Thymus (tissue), 11 donors: ENCODE measurements around the gene TMEM117. TPM values are rescaled to one million over a fixed set of nuclear protein-coding genes. Genes with fewer than 3 reads are reported as not detected.

Source experiments
- DNase-seq, 9 donors: peaks; one replicate each; pipeline ENCODE4 v3.0.0-alpha.2; 2013; ENCODE audit warnings: low spot score in 9 of 9, low read depth in 6 of 9, missing footprints in 1 of 9
- H3K27ac ChIP-seq, 2 donors: one replicate each; pipeline ENCODE4 v1.5.1; 2013; ENCODE audit warnings: control low read depth in 1 of 2, low read depth in 1 of 2, low read length in 1 of 2, mild to moderate bottlenecking in 1 of 2, moderate library complexity in 1 of 2
- H3K27me3 ChIP-seq, 2 donors: one replicate each; pipeline ENCODE4 v1.5.1; 2013; ENCODE audit warnings: low read length in 1 of 2; ENCODE audit not compliant: control insufficient read depth in 2 of 2, insufficient read depth in 1 of 2
- H3K36me3 ChIP-seq, 2 donors: one replicate each; pipeline ENCODE4 v1.5.1; 2013; ENCODE audit warnings: low read length in 1 of 2, mild to moderate bottlenecking in 1 of 2, moderate library complexity in 1 of 2; ENCODE audit not compliant: control insufficient read depth in 2 of 2, insufficient read depth in 2 of 2
- H3K4me1 ChIP-seq, 2 donors: one replicate each; pipeline ENCODE4 v1.5.1; 2013; ENCODE audit warnings: low read length in 2 of 2; ENCODE audit not compliant: control insufficient read depth in 2 of 2, insufficient read depth in 2 of 2
- H3K4me3 ChIP-seq, 2 donors: one replicate each; pipeline ENCODE4 v1.5.1; 2013; ENCODE audit warnings: low read length in 2 of 2, control low read depth in 1 of 2, mild to moderate bottlenecking in 1 of 2
- H3K9me3 ChIP-seq, 2 donors: one replicate each; pipeline ENCODE4 v1.5.1; 2013; ENCODE audit warnings: low read length in 1 of 2, mild to moderate bottlenecking in 1 of 2; ENCODE audit not compliant: control insufficient read depth in 2 of 2, insufficient read depth in 1 of 2
- WGBS: extraction: QIAGEN DNeasy Blood & Tissue Kit; methylation state at CpG from one replicate; pipeline ENCODE4 v1.1.7; 2013; 5-methylcytosine and 5-hydroxymethylcytosine counted together
- polyA plus RNA-seq: library from polyadenylated mRNA; stranded (reverse); fragments of 200-250 nt; gene quantifications from one replicate; pipeline ENCODE4 v1.2.3, GENCODE V29; 2013
- total RNA-seq: library from RNA; stranded (reverse); fragments of 120-200 nt; gene quantifications from one replicate; pipeline ENCODE4 v1.2.4, GENCODE V29; 2013
- donor health status: healthy.

The TMEM117 gene
- total and polyA plus RNA-seq, 2 donors, result 3.6 to 4.5 TPM

DNA sequence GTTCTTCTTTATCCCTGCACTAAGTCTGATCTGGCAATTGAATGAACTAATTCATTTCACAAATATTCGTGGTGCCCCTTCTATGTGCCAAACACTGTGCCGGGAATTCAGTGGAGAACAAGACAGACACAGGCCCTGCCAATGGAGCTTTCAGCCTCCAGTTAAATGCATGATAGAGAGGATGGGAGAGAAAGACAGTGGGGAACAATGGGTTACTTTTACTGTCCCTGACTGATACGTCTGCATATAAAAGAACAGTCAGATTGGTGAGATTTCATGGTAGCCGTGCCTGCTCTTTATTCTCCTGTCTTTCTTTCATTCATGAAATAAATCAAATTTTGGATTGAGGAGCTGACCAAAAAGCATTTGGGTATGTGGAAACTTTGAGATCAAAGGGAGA, 78.5 kb downstream of the TMEM117 start:
- no peak overlapping the region for H3K27ac ChIP-seq
- DNase-seq, result no peak
- H3K9me3 ChIP-seq, result no peaks in the 10 kb centered on the region
- H3K4me3 ChIP-seq, result no peak overlapping the region
- WGBS, result 89% methylated on average over 4 of the region's 4 CpGs
- no peaks in the 10 kb centered on the region for H3K27me3 ChIP-seq
- no peaks in the 10 kb centered on the region for H3K36me3 ChIP-seq
- no peaks in the 10 kb centered on the region for H3K4me1 ChIP-seq

DNA sequence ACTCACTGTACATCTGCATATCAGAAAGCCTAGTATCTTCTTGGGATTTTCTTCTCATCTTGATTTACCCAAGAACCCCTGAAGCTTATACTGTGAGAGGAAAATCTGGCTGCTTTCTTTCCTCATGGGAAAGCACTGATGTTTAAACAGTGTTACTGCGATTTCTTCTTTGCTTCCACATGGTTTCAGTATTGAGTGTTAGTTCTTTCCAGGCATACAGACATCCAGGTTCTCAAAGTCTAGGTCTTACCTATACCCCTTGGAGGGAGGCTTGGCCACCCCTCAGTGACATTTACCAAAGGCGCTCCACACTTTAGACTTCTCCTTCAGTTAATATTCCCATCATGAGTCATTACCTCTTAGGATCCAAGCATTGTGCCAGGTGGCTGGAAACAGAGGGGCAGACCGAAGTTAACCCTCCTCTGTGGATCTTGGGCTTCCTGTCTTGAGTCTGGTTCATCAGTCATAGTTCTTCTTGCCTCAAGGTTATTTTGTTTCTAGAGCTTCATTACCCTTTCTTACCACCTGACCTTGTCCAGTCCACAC, 79.1 kb downstream of the TMEM117 start:
- no peaks in the 10 kb centered on the region for H3K9me3 ChIP-seq
- H3K4me1 ChIP-seq, result no peaks in the 10 kb centered on the region
- WGBS, result 93% methylated on average over 3 of the region's 3 CpGs
- no peak overlapping the region for H3K4me3 ChIP-seq
- H3K36me3 ChIP-seq, result no peaks in the 10 kb centered on the region
- DNase-seq, result no peak
- H3K27me3 ChIP-seq, result no peaks in the 10 kb centered on the region
- no peak overlapping the region for H3K27ac ChIP-seq

DNA sequence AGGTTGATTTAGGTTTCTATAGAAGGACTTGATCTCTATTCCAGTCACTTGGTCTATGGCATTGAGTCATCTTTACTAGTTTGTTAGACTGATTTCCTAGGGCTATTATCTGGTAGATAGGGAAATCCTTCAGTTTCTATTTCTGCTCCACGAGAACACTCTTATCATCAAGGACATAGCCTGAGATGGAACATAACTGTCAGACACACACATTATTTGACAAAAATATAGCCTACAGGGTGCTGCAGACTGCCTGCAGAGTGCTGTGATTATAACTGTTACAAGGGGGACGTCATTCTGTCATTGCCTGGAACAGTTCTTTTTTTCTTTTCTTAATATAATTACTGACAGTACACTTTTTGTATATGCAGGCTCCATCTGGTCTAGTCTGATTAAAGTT, 82.0 kb downstream of the TMEM117 start:
- Histone ChIP-seq H3K4me3 (no peak overlapping the region), H3K4me1 (no peaks in the 10 kb centered on the region), H3K27me3 (no peaks in the 10 kb centered on the region), H3K9me3 (no peaks in the 10 kb centered on the region), H3K36me3 (no peaks in the 10 kb centered on the region), H3K27ac (no peak overlapping the region)
- no peak for DNase-seq
- WGBS, result 89% methylated on average over 2 of the region's 2 CpGs

DNA sequence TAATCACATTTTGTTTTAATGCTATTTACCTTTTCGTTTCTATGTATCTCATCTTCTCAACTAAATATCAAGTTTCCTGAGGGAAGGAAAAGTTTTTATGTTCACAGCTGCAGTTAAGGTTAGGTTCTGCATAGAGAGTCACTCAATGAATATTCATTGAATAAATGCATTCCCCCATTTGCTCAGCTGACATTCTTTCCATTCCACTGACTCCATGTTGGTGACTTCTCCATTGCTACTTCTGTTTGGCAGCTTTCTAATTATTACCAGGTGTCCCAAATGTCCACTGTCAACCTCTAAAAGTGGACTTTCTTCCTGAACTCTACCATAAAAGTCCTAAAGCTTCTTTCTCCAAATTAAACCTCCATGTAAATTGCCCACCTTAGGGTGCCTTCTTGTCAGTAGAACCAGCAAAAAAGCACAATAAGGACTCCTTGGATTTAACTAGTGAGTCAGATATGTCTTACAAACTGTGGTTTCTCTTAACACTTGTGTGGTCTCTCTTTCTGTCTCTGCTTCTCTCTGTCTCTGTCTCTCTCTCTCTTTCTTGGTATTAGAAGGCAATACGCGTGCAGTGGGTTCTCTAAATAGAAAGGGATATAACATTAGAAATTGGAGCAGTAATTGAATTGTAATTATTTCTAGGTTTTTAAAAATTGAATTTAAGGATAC, 85.9 kb downstream of the TMEM117 start:
- Histone ChIP-seq H3K27me3 (no peaks in the 10 kb centered on the region), H3K36me3 (no peaks in the 10 kb centered on the region), H3K4me3 (no peak overlapping the region), H3K4me1 (no peaks in the 10 kb centered on the region), H3K9me3 (no peaks in the 10 kb centered on the region), H3K27ac (no peak overlapping the region)
- WGBS, result 94% methylated on average over 3 of the region's 3 CpGs
- DNase-seq, result no peak

DNA sequence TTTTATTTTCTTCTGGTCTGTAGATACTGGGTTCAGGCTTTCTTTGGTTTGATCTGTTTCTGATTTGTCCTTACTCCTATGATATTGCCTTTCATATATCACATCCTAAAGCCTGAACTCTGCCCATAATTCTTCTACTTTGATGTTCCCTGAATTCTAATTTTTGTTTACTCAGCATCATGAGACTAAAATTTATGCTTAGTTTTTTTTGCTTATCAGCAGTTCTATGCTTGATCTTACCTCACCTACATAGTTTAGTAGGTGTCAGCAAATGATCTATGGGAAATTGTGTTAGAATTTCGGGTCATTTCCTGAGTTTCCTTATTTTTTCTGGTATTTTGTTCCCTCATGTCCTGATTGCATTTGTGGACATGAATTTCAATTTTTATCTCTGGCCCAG, 94.2 kb downstream of the TMEM117 start:
- no peak overlapping the region for H3K27ac ChIP-seq
- no peaks in the 10 kb centered on the region for H3K36me3 ChIP-seq
- no peak for DNase-seq
- H3K27me3 ChIP-seq, result no peaks in the 10 kb centered on the region
- H3K4me3 ChIP-seq, result no peak overlapping the region
- peaks cover 0 to 4% of the 10 kb centered on the region in 2 donors for H3K9me3 ChIP-seq
- H3K4me1 ChIP-seq, result no peaks in the 10 kb centered on the region
- 70% methylated on average over 1 of the region's 1 CpG for WGBS

DNA sequence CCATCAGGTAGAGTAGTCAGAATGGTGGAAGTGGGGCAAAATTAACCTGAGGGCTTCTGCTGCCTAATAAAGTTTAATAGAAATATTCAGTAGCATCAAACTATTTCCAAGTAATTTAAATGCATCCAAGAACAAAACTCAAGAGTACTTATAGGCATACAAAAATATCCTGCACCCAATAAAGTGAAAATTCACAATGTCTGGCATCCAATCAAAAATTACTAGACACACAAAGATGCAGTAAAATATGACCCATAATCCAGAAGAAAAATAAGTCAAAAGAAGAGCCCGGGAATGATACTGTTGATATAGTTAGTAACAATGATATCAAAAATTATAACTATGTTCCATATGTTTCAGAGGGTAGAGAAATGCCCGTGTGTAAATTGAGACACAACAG, 95.3 kb downstream of the TMEM117 start:
- Histone ChIP-seq H3K36me3 (no peaks in the 10 kb centered on the region), H3K9me3 (peaks cover 0 to 4% of the 10 kb centered on the region in 2 donors), H3K27ac (no peak overlapping the region), H3K4me3 (no peak overlapping the region), H3K4me1 (no peaks in the 10 kb centered on the region), H3K27me3 (no peaks in the 10 kb centered on the region)
- 95% methylated on average over 2 of the region's 2 CpGs for WGBS
- DNase-seq, result no peak

DNA sequence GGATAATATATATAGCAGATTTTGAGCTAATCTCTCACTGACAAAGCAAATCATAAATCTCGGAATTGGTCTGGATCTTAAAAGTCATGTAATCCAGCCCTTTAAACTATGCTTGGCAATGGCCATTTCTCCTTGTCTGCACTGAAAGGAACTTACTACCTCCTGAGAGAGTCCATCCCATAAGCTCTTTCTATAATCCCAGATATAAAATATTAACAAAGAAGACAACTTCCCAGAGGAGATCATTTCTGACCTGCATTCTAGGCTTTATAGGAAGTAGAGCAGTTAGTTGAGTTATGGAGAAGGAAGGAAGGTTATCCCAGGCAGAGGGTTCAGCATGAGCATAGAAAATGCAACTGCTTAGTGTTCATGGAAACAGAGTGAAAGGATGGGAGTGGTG, 99.7 kb downstream of the TMEM117 start:
- 94% methylated on average over 1 of the region's 1 CpG for WGBS
- DNase-seq, result no peak

DNA sequence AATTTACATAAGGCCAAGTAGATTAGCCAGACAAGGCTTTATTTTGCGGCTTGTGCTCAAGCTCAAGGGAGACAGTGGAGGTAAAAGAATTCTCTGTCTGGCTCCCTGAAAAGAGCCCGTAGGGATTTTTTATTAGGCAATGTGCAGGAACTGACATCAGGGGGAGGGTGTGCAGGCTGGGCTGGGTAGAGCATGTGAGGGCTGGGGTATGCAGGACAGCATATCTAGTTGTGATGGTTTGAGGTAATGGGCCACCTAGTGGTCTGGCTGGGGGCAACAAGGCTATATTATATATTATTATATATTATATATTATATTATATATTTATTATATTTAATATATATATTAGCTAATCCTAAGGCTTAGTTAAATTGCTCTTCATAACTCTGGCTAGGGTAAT, 102.1 kb downstream of the TMEM117 start:
- no peak for DNase-seq
- Histone ChIP-seq H3K27me3 (no peaks in the 10 kb centered on the region), H3K4me1 (no peaks in the 10 kb centered on the region), H3K36me3 (no peaks in the 10 kb centered on the region), H3K4me3 (no peak overlapping the region), H3K27ac (no peak overlapping the region), H3K9me3 (no peaks in the 10 kb centered on the region)
- WGBS, result 89% methylated on average over 2 of the region's 2 CpGs

More for the DNA sequence above, 99.7 kb downstream of the TMEM117 start:
- H3K27ac ChIP-seq, result no peak overlapping the region
- no peak overlapping the region for H3K4me3 ChIP-seq
- peaks cover 0 to 2% of the 10 kb centered on the region in 2 donors for H3K9me3 ChIP-seq
- no peaks in the 10 kb centered on the region for H3K27me3 ChIP-seq
- no peaks in the 10 kb centered on the region for H3K36me3 ChIP-seq
- H3K4me1 ChIP-seq, result no peaks in the 10 kb centered on the region

DNA sequence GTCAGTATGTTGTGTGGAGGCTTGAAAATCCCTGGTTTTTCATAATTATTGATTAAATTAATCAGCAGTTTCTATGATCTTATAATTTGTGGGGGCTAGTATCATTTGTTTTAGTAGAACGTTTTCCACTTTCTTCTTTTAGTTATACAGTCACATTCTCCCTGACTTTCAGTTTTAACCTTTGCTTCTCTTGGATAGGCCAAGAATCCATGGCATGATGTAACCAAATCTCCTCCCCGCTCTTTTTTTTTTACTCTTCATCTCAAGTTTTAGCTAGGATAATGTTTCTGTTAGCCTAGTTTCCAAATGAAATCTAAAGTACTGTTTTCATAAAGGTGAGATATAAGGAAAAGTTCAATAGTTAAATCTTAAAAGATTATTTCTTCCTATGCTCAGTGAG, 106.5 kb downstream of the TMEM117 start:
- 94% methylated on average over 2 of the region's 2 CpGs for WGBS

More for the DNA sequence above, 106.5 kb downstream of the TMEM117 start:
- no peak overlapping the region for H3K4me3 ChIP-seq
- no peaks in the 10 kb centered on the region for H3K9me3 ChIP-seq
- no peaks in the 10 kb centered on the region for H3K36me3 ChIP-seq
- DNase-seq, result no peak
- H3K4me1 ChIP-seq, result no peaks in the 10 kb centered on the region
- no peak overlapping the region for H3K27ac ChIP-seq
- H3K27me3 ChIP-seq, result no peaks in the 10 kb centered on the region
